Measurements from ENCODE around the gene NAA38. TPM values are rescaled to one million over a fixed set of nuclear protein-coding genes. Genes with fewer than 3 reads are reported as not detected.

Gene NAA38
- total and polyA plus RNA-seq, 2 experiments from 2014 or later, result 71.5 to 185 TPM

DNA sequence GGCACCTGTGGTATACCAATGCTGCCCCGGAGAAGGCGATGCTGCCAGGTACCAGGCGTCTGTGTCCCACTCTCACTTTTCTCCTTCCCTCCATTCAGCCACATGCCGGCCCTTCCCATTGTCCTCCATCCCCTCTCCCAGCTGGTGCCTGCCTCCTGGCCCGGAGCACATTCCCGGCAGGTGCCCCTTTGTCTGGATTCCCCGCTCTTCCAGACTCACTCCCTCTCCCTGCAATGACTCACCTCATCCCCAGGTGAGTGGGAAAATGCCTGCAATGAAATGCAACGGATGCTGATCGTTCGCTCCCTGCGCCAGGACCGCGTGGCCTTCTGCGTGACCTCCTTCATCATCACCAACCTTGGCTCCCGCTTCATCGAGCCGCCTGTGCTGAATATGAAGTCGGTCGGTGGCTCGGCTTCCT is 33.8 kb downstream of the NAA38 start:
- TF ChIP-seq EZH2 (IDR thresholded peaks at IDR 0.05; ENCODE audit: insufficient read depth, poor library complexity, severe bottlenecking) (no peak), EZH2phosphoT487 (IDR thresholded peaks at IDR 0.05; ENCODE audit: insufficient read depth, low read depth) (no peak)
- in situ Hi-C loops (cut with MboI), result no loop called here
- Histone ChIP-seq H3K9ac (no peak overlapping the region), H3K79me2 (ENCODE audit: insufficient read depth) (no peaks in the 10 kb centered on the region), H3K4me3 (no peak overlapping the region), H2AFZ (no peak overlapping the region), H3K4me1 (ENCODE audit: insufficient read depth) (no peaks in the 10 kb centered on the region), H3K27me3 (replicated peaks; ENCODE audit: insufficient read depth) (no peaks in the 10 kb centered on the region), H3K36me3 (ENCODE audit: low read depth) (no peaks in the 10 kb centered on the region), H3K4me2 (ENCODE audit: unreplicated experiment) (no peak overlapping the region), H3K9me3 (ENCODE audit: low read depth) (no peaks in the 10 kb centered on the region), H4K20me1 (ENCODE audit: insufficient read depth) (no peaks in the 10 kb centered on the region), H3K27ac (no peak overlapping the region), H3F3A (ENCODE audit: insufficient read depth) (peaks cover 10% of the 10 kb centered on the region), H3K9me2 (ENCODE audit: insufficient read depth) (no peaks in the 10 kb centered on the region)
- DNase-seq, result no peak
- WGBS, 2 experiments (ENCODE audit: low coverage in 1 of 2, low lambda C conversion rate in 2 of 2, missing lambda C conversion rate in 2 of 2), result 78 to 82% methylated on average over 19 to 20 of the region's 20 CpGs

DNA sequence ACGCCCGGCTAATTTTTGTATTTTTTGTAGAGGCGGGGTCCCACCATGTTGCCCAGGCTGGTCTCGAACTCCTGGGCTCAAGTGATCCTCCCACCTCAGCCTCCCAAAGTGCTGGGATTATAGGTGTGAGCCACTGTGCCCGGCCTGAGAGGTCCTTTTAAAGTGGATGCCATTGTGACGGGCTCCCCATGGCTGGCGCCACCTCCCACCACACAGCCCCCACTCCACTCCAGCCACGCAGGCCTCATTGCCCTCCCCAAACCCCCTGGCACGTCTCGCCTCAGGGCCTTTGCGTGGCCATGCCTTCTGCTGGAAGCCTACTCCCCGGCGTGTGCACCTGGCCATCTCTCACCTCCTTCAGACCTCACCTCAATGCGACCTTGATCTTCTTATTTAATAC is 35.2 kb downstream of the NAA38 start:
- no peak for TF ChIP-seq EZH2 (IDR thresholded peaks at IDR 0.05; ENCODE audit: insufficient read depth, poor library complexity, severe bottlenecking)
- TF ChIP-seq EZH2phosphoT487 (IDR thresholded peaks at IDR 0.05; ENCODE audit: insufficient read depth, low read depth), result no peak
- H3F3A ChIP-seq (ENCODE audit: insufficient read depth), result peaks cover 6% of the 10 kb centered on the region
- no peaks in the 10 kb centered on the region for H3K27me3 ChIP-seq (replicated peaks; ENCODE audit: insufficient read depth)
- H3K4me3 ChIP-seq, result no peak overlapping the region
- H3K9me2 ChIP-seq (ENCODE audit: insufficient read depth), result no peaks in the 10 kb centered on the region
- in situ Hi-C loops (cut with MboI), result no loop called here
- H3K9me3 ChIP-seq (ENCODE audit: low read depth), result no peaks in the 10 kb centered on the region
- H3K4me1 ChIP-seq (ENCODE audit: insufficient read depth), result no peaks in the 10 kb centered on the region
- no peak overlapping the region for H3K27ac ChIP-seq
- no peaks in the 10 kb centered on the region for H4K20me1 ChIP-seq (ENCODE audit: insufficient read depth)
- no peak overlapping the region for H3K9ac ChIP-seq
- no peaks in the 10 kb centered on the region for H3K36me3 ChIP-seq (ENCODE audit: low read depth)
- H3K4me2 ChIP-seq (ENCODE audit: unreplicated experiment), result no peak overlapping the region
- no peaks in the 10 kb centered on the region for H3K79me2 ChIP-seq (ENCODE audit: insufficient read depth)
- 40 to 49% methylated on average over 11 to 14 of the region's 14 CpGs for WGBS, 2 experiments (ENCODE audit: low coverage in 1 of 2, low lambda C conversion rate in 2 of 2, missing lambda C conversion rate in 2 of 2)
- no peak overlapping the region for H2AFZ ChIP-seq
- DNase-seq, result no peak

DNA sequence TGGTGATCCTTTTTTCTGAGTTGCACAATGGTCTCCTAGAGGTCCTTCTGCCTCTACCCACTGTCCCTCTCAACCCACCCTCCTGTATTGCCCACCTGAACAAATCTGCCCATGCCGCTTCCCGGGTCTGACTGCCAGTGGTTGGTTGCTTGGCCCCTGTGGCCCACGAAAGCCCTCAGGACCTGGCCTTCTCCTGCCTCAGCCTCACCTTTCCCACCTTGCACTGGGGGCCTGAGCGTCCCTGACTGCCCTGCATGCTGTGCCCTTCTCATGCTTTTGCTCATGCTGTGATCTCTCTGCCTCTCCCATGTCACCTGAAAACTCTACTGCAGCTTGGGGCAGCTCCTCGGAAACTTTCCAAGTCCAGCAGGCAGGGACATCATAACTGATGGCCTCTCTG is 37.1 kb downstream of the NAA38 start:
- WGBS, 2 experiments (ENCODE audit: low coverage in 1 of 2, low lambda C conversion rate in 2 of 2, missing lambda C conversion rate in 2 of 2), result 38 to 42% methylated on average over 5 of the region's 5 CpGs
- no peaks in the 10 kb centered on the region for H3K79me2 ChIP-seq (ENCODE audit: insufficient read depth)
- no peak overlapping the region for H3K4me3 ChIP-seq
- H2AFZ ChIP-seq, result no peak overlapping the region
- no peaks in the 10 kb centered on the region for H3K4me1 ChIP-seq (ENCODE audit: insufficient read depth)
- no peaks in the 10 kb centered on the region for H3K9me2 ChIP-seq (ENCODE audit: insufficient read depth)
- no peaks in the 10 kb centered on the region for H3F3A ChIP-seq (ENCODE audit: insufficient read depth)
- no peak overlapping the region for H3K9ac ChIP-seq
- peaks cover 4% of the 10 kb centered on the region for H3K27me3 ChIP-seq (replicated peaks; ENCODE audit: insufficient read depth)
- H4K20me1 ChIP-seq (ENCODE audit: insufficient read depth), result no peaks in the 10 kb centered on the region
- no peak overlapping the region for H3K27ac ChIP-seq
- no peak for DNase-seq
- TF ChIP-seq EZH2 (IDR thresholded peaks at IDR 0.05; ENCODE audit: insufficient read depth, poor library complexity, severe bottlenecking) (no peak), EZH2phosphoT487 (IDR thresholded peaks at IDR 0.05; ENCODE audit: insufficient read depth, low read depth) (no peak)
- no peak overlapping the region for H3K4me2 ChIP-seq (ENCODE audit: unreplicated experiment)
- H3K36me3 ChIP-seq (ENCODE audit: low read depth), result no peaks in the 10 kb centered on the region
- no peaks in the 10 kb centered on the region for H3K9me3 ChIP-seq (ENCODE audit: low read depth)
- in situ Hi-C loops (cut with MboI), result no loop called here

DNA sequence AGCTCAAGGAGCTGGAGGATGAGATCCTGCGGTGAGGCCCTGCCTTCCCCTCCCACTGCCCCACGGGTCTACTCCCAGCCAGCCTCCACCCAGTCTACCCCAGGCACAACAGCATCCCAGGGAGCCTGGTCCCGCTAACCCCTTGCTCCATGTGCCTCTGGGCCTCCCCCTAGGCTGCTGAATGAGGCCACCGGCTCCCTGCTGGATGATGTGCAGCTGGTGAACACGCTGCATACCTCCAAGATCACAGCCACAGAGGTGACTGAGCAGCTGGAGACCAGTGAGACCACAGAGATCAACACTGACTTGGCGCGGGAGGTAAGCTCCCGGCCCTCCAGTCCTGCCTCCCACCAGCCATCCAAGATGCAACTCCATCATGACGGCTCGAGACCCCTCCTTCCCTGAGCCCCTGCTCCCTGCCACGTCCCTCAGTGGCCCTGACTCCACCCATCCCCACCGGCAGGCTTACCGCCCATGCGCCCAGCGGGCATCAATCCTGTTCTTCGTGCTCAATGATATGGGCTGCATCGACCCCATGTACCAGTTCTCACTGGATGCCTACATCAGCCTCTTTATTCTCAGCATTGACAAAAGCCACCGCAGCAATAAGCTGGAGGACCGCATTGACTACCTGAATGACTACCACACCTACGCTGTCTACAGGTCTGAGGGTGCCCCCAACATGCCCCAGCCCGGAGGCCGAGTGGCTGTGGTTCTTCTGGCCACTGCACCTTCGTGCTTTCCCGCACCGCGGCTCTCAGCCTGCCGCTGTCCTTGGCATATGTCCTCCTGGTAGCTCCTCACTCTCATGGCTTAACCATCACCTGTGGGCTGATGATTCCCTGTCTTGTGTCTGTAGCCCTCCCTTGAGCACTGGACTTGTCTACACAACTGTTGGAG is 38.4 kb downstream of the NAA38 start:
- H3K4me3 ChIP-seq, result no peak overlapping the region
- no peaks in the 10 kb centered on the region for H3K9me2 ChIP-seq (ENCODE audit: insufficient read depth)
- no peaks in the 10 kb centered on the region for H3F3A ChIP-seq (ENCODE audit: insufficient read depth)
- H3K79me2 ChIP-seq (ENCODE audit: insufficient read depth), result no peaks in the 10 kb centered on the region
- H3K27me3 ChIP-seq (replicated peaks; ENCODE audit: insufficient read depth), result peaks cover 4% of the 10 kb centered on the region
- no peaks in the 10 kb centered on the region for H4K20me1 ChIP-seq (ENCODE audit: insufficient read depth)
- no peak overlapping the region for H3K27ac ChIP-seq
- TF ChIP-seq EZH2phosphoT487 (IDR thresholded peaks at IDR 0.05; ENCODE audit: insufficient read depth, low read depth) (no peak), EZH2 (IDR thresholded peaks at IDR 0.05; ENCODE audit: insufficient read depth, poor library complexity, severe bottlenecking) (no peak)
- H3K9me3 ChIP-seq (ENCODE audit: low read depth), result no peaks in the 10 kb centered on the region
- WGBS, 2 experiments (ENCODE audit: low coverage in 1 of 2, low lambda C conversion rate in 2 of 2, missing lambda C conversion rate in 2 of 2), result 72 to 76% methylated on average over 25 to 27 of the region's 27 CpGs
- H3K9ac ChIP-seq, result no peak overlapping the region
- no peaks in the 10 kb centered on the region for H3K36me3 ChIP-seq (ENCODE audit: low read depth)
- H3K4me1 ChIP-seq (ENCODE audit: insufficient read depth), result no peaks in the 10 kb centered on the region
- DNase-seq, result no peak
- H3K4me2 ChIP-seq (ENCODE audit: unreplicated experiment), result no peak overlapping the region
- H2AFZ ChIP-seq, result no peak overlapping the region
- in situ Hi-C loops (cut with MboI), result no loop called here
